Measurements from ENCODE around the gene AGAP1.

GRCh38 chr2:235946590-235946989 lies 452.7 kb downstream of the AGAP1 start:
- no peak for TF ChIP-seq POLR2A (IDR thresholded peaks at IDR 0.05; ENCODE audit: low read depth, low read length)
- TF ChIP-seq POLR2AphosphoS5 (IDR thresholded peaks at IDR 0.05; ENCODE audit: low read depth, low read length) = no peak

Data from GM12892 (cell line).